IMR-90 (cell line): ENCODE data around the gene CPNE9. TPM values are rescaled to one million over a fixed set of nuclear protein-coding genes. Genes with fewer than 3 reads are reported as not detected.

Experiments
- ATAC-seq: fragments of 200-7000 bp; cut with Tn5 transposase; 2 replicates; pipeline ENCODE4 v1.9.1; 2020; ENCODE audit warnings: low read depth, mild to moderate bottlenecking, moderate library complexity
- BruUV-seq: library from RNA; stranded (reverse); fragments of 400-500 nt; replicated peaks from 2 replicates; lab custom pipeline; 2021; lab: Mats Ljungman, UMichigan
- CTCF ChIA-PET: fragments of 300-600 bp; formaldehyde crosslinking; extraction: SDS; loops from one replicate; lab custom pipeline; 2021; ENCODE audit warnings: antibody characterized with exemption; lab: Yijun Ruan, JAX
- POLR2A ChIA-PET: fragments of 300-600 bp; sonication (Branson Sonifier 250); formaldehyde crosslinking; loops from one replicate; lab custom pipeline; 2022; ENCODE audit warnings: antibody characterized with exemption; ENCODE audit not compliant: unreplicated experiment; lab: Charles Lee
- DNase-seq: peaks from one replicate; pipeline ENCODE4 v3.0.0; 2013
- H2AFZ ChIP-seq: replicated peaks from 2 replicates; pipeline ENCODE3; 2013; ENCODE audit warnings: low read length, mild to moderate bottlenecking; ENCODE audit not compliant: poor library complexity
- H2AK5ac ChIP-seq: 2 replicates; pipeline ENCODE4 v1.6.1; 2013; ENCODE audit warnings: low read depth, low read length, inconsistent platforms
- H2AK9ac ChIP-seq: replicated peaks from 2 replicates; pipeline ENCODE3; 2013; ENCODE audit warnings: mild to moderate bottlenecking, low read depth, low read length, moderate library complexity; ENCODE audit not compliant: poor library complexity
- H2BK120ac ChIP-seq: 2 replicates; pipeline ENCODE4 v1.6.1; 2013; ENCODE audit warnings: low read depth, low read length, inconsistent platforms
- H2BK15ac ChIP-seq: 3 replicates; pipeline ENCODE4 v1.6.1; 2013; ENCODE audit warnings: low read depth, low read length, inconsistent platforms
- H2BK20ac ChIP-seq: 2 replicates; pipeline ENCODE4 v1.6.1; 2013; ENCODE audit warnings: low read depth, mild to moderate bottlenecking, inconsistent platforms, low read length, moderate library complexity
- H2BK5ac ChIP-seq: 2 replicates; pipeline ENCODE4 v1.6.1; 2013; ENCODE audit warnings: mild to moderate bottlenecking, low read depth, low read length, inconsistent platforms; ENCODE audit not compliant: poor library complexity, severe bottlenecking
- H3K14ac ChIP-seq: replicated peaks from 2 replicates; pipeline ENCODE4 v1.6.1; 2013; ENCODE audit warnings: low read depth, low read length, inconsistent platforms
- H3K18ac ChIP-seq: 2 replicates; pipeline ENCODE4 v1.6.1; 2013; ENCODE audit warnings: low read depth, low read length, control low read depth
- H3K23ac ChIP-seq: 2 replicates; pipeline ENCODE4 v1.6.1; 2013; ENCODE audit warnings: low read depth, low read length, inconsistent platforms
- H3K27ac ChIP-seq: 2 replicates; pipeline ENCODE4 v1.5.1; 2013; ENCODE audit warnings: mild to moderate bottlenecking, control low read depth, low read length; ENCODE audit not compliant: insufficient read depth
- H3K27me3 ChIP-seq: 2 replicates; pipeline ENCODE4 v1.6.1; 2013; ENCODE audit warnings: low read length; ENCODE audit not compliant: control insufficient read depth, insufficient read depth
- H3K36me3 ChIP-seq: 2 replicates; pipeline ENCODE4 v1.6.1; 2013; ENCODE audit warnings: low read length, mixed read lengths; ENCODE audit not compliant: control insufficient read depth, insufficient read depth
- H3K4ac ChIP-seq: 2 replicates; pipeline ENCODE4 v1.6.1; 2013; ENCODE audit warnings: low read depth, low read length, inconsistent platforms
- H3K4me1 ChIP-seq: 2 replicates; pipeline ENCODE4 v1.6.1; 2013; ENCODE audit warnings: low read length, mixed read lengths; ENCODE audit not compliant: control insufficient read depth, insufficient read depth
- H3K4me2 ChIP-seq: 2 replicates; pipeline ENCODE4 v1.6.1; 2013; ENCODE audit warnings: low read depth, mild to moderate bottlenecking, control low read depth, low read length, moderate library complexity
- H3K4me3 ChIP-seq: 2 replicates; pipeline ENCODE4 v1.5.1; 2013; ENCODE audit warnings: low read depth, mild to moderate bottlenecking, control low read depth, low read length, moderate library complexity; ENCODE audit not compliant: insufficient read depth
- H3K56ac ChIP-seq: 2 replicates; pipeline ENCODE4 v1.6.1; 2013; ENCODE audit warnings: low read length, inconsistent platforms; ENCODE audit not compliant: insufficient read depth; ENCODE audit errors: extremely low read depth
- H3K79me1 ChIP-seq, 2 experiments: 2 replicates each; pipeline ENCODE4 v1.6.1; 2013; ENCODE audit warnings: low read length in 2 of 2, inconsistent platforms in 1 of 2, low read depth in 1 of 2
- H3K9ac ChIP-seq: 2 replicates; pipeline ENCODE4 v1.6.1; 2013; ENCODE audit warnings: low read depth, low read length, control low read depth
- H3K9me1 ChIP-seq: 2 replicates; pipeline ENCODE4 v1.6.1; 2013; ENCODE audit warnings: low read length, inconsistent platforms; ENCODE audit not compliant: insufficient read depth
- H3K9me3 ChIP-seq: 2 replicates; pipeline ENCODE4 v1.6.1; 2013; ENCODE audit warnings: low read length; ENCODE audit not compliant: control insufficient read depth, insufficient read depth
- H4K20me1 ChIP-seq: 2 replicates; pipeline ENCODE4 v1.6.1; 2013; ENCODE audit warnings: low read length, inconsistent platforms; ENCODE audit not compliant: insufficient read depth
- H4K5ac ChIP-seq: 2 replicates; pipeline ENCODE4 v1.6.1; 2013; ENCODE audit warnings: mild to moderate bottlenecking, low read depth, low read length, control low read depth
- H4K8ac ChIP-seq, 2 experiments: 2 replicates each; pipeline ENCODE4 v1.6.1; 2013; ENCODE audit warnings: low read depth in 2 of 2, low read length in 2 of 2, control low read depth in 1 of 2, inconsistent platforms in 1 of 2
- H4K91ac ChIP-seq: 2 replicates; pipeline ENCODE4 v1.6.1; 2013; ENCODE audit warnings: low read depth, low read length, inconsistent platforms; ENCODE audit not compliant: insufficient read depth
- BHLHE40 ChIP-seq: fragments of 150-350 bp; IDR thresholded peaks from 2 replicates; pipeline ENCODE4 v1.6.1; 2016; ENCODE audit warnings: mild to moderate bottlenecking, low read depth, low read length
- RAD21 ChIP-seq: IDR thresholded peaks from 2 replicates; pipeline ENCODE4 v1.6.1; 2012; ENCODE audit warnings: low read length, improper control_type of control experiment
- RCOR1 ChIP-seq: IDR thresholded peaks from 2 replicates; pipeline ENCODE4 v1.6.1; 2012; ENCODE audit warnings: mild to moderate bottlenecking, low read length, improper control_type of control experiment; ENCODE audit not compliant: insufficient replicate concordance
- RFX5 ChIP-seq: IDR thresholded peaks from 2 replicates; pipeline ENCODE4 v1.8.0; 2012; ENCODE audit warnings: low read depth, mild to moderate bottlenecking, low read length, moderate library complexity
- WGBS, 2 experiments: methylation state at CpG; one replicate each; pipeline versions ENCODE4 v1.1.5 to v1.1.7; 2013; ENCODE audit warnings: missing lambda C conversion rate in 2 of 2; ENCODE audit not compliant: insufficient read length in 1 of 2; ENCODE audit errors: extremely low coverage in 2 of 2; 5-methylcytosine and 5-hydroxymethylcytosine counted together
- dilution Hi-C: fragments of 300-500 bp; cut with HindIII; formaldehyde crosslinking; loops from one replicate; pipeline ENCODE4 v1.14.3; 2018; ENCODE audit warnings: low sequenced_read_pairs; ENCODE audit not compliant: unreplicated experiment
- in situ Hi-C: fragments of 300-500 bp; cut with MboI; formaldehyde crosslinking; loops from 3 replicates; pipeline ENCODE4 v1.14.3; 2019; ENCODE audit warnings: low sequenced_read_pairs, inconsistent platforms, mixed read lengths
- intact Hi-C: fragments of 100-400 bp; cut with micrococcal nuclease; formaldehyde crosslinking; loops from 2 replicates; pipeline ENCODE4 v1.10.0; 2022
- polyA plus RNA-seq, 3 experiments: library from polyadenylated mRNA; depleted of rRNA; stranded (reverse); fragments of >200 nt; gene quantifications; 2 replicates each; pipeline ENCODE4 v1.2.3, GENCODE V29; 2012; ENCODE audit warnings: low replicate concordance in 1 of 3
- total RNA-seq: library from RNA; depleted of rRNA; stranded (reverse); fragments of >200 nt; gene quantifications from 2 replicates; pipeline ENCODE4 v1.2.3, GENCODE V29; 2012

The CPNE9 gene
- total and polyA plus RNA-seq, 2 of the 4 experiments (the other 2 are of a cell fraction): not detected

DNA sequence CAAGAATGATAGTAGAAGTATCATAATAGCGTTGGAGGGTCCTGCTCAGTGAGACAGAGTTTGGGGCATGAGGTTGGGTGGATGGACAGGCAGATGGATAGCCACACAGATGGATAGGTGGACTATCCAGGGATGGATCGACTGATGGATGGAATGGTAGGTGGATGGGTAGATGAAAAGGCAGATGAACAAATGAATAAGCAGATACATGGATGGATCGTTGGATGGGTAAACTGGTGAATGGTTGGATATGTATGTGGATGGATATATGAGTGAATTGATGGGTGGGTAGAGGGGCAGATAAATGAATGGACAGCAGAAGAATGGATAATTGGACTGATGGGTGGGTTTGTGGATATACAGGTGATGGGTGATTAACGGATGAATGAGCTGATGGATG, 9.5 kb downstream of the CPNE9 start:
- intact Hi-C loops (loop anchor here (10.0 kb wide), 1 partner anchor 512 kb away; no protein-coding TSS in a partner anchor), in situ Hi-C loops (no loop called here), dilution Hi-C loops (no loop called here)
- Histone ChIP-seq H2BK5ac (no peak overlapping the region), H3K27ac (no peak overlapping the region), H3K18ac (no peak overlapping the region), H2AK5ac (no peak overlapping the region), H3K27me3 (peaks cover 24% of the 10 kb centered on the region), H3K14ac (no peak overlapping the region), H3K23ac (no peak overlapping the region), H4K20me1 (no peaks in the 10 kb centered on the region), H4K5ac (no peak overlapping the region), H3K56ac (no peak overlapping the region), H2BK20ac (no peak overlapping the region), H3K4me1 (peaks cover 2% of the 10 kb centered on the region; the same call in 1 of the 2 replicates), H2BK120ac (no peak overlapping the region), H4K91ac (no peak overlapping the region), H3K4me2 (no peak overlapping the region), H3K9ac (no peak overlapping the region), H3K4ac (no peak overlapping the region), H4K8ac (no peak overlapping the region), H3K36me3 (no peaks in the 10 kb centered on the region), H2BK15ac (no peak overlapping the region), H3K9me3 (no peaks in the 10 kb centered on the region), H2AK9ac (no peak overlapping the region), H3K4me3 (no peak overlapping the region), H3K9me1 (no peaks in the 10 kb centered on the region), H2AFZ (no peak overlapping the region), H3K79me1 (no peaks in the 10 kb centered on the region)
- WGBS, 2 experiments: 63% methylated on average over 4 of the region's 4 CpGs; no CpG with 5 or more reads in 1 of the 2 experiments
- DNase-seq (no peak), ATAC-seq (no peak)
- BruUV-seq: no TSS peak
- TF ChIP-seq RAD21 (no peak), RFX5 (no peak), RCOR1 (no peak), BHLHE40 (no peak)
- CTCF ChIA-PET: no interaction called here
- POLR2A ChIA-PET: no interaction called here
